ENCODE results near the gene TTBK1.

DNA sequence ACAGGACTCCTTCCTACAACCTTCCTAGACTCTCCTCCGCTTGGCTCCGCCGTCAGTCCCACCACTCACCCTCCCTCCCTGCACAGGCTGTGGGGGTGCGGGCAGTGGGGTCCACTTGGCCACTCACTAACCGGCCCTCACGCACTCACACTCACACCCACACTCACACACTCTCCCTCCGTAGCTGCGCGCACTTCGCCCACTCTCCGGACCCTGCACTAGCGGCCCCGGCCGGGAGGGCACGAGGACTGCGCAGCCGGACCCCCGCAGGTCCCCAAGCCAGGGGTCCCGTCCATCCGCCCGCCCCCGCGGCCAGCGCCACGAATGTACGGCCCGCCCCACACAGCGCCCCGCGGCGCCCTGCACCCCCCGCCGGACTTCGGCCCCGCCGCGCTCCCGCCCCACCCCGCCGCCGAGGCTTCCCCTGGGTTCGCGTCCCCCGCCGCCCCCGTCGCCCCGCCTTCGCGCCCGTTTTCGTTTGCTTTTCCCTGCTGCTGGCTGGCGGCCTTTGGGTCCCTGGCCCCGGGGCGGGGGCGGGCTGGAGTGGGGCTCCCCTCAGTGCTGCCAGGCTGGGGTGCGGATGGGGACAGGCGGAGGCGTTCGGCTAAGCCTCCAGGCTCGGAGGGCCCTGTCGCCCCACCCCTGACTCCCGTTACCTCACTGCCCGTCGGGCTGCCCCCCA is 31.8 kb downstream of the TTBK1 start:
- TF ChIP-seq, protein P1, sequence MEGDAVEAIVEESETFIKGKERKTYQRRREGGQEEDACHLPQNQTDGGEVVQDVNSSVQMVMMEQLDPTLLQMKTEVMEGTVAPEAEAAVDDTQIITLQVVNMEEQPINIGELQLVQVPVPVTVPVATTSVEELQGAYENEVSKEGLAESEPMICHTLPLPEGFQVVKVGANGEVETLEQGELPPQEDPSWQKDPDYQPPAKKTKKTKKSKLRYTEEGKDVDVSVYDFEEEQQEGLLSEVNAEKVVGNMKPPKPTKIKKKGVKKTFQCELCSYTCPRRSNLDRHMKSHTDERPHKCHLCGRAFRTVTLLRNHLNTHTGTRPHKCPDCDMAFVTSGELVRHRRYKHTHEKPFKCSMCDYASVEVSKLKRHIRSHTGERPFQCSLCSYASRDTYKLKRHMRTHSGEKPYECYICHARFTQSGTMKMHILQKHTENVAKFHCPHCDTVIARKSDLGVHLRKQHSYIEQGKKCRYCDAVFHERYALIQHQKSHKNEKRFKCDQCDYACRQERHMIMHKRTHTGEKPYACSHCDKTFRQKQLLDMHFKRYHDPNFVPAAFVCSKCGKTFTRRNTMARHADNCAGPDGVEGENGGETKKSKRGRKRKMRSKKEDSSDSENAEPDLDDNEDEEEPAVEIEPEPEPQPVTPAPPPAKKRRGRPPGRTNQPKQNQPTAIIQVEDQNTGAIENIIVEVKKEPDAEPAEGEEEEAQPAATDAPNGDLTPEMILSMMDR (IDR thresholded peaks at IDR 0.05): no peak
- no peak for TF ChIP-seq POLR2AphosphoS5 (IDR thresholded peaks at IDR 0.05)
- TF ChIP-seq POLR2A (IDR thresholded peaks at IDR 0.05): no peak
- no peak for TF ChIP-seq EP300 (IDR thresholded peaks at IDR 0.05)

Measured in suprapubic skin (tissue), 4 donors.